ENCODE results near the gene BCR. TPM values are rescaled to one million over a fixed set of nuclear protein-coding genes. Genes with fewer than 3 reads are reported as not detected.

BCR gene
- total RNA-seq, 4 donors from 2014 or later, result 36.9 to 514 (median 91.0) TPM

GRCh38 chr22:23218867-23219251, 38.5 kb downstream of the BCR start:
- TF ChIP-seq EP300 (IDR thresholded peaks at IDR 0.05; ENCODE audit: low read depth) (no peak), CTCF (IDR thresholded peaks at IDR 0.05) (no peak), POLR2AphosphoS5 (IDR thresholded peaks at IDR 0.05) (no peak)
- peaks cover 30 to 73% (median 47%) of the 10 kb centered on the region in 4 donors for H3K4me1 ChIP-seq
- DNase-seq, result peak; percentile 54
- 24% methylated on average over 11 of the region's 11 CpGs; no CpG with 5 or more reads in 1 of the 2 donors for WGBS, 2 donors (ENCODE audit: low coverage in 1 of 2)
- no peaks in the 10 kb centered on the region for H3K9me3 ChIP-seq
- no peak overlapping the region for H3K4me3 ChIP-seq
- no peaks in the 10 kb centered on the region for H3K36me3 ChIP-seq
- no peaks in the 10 kb centered on the region for H3K27me3 ChIP-seq
- intact Hi-C loops (cut with DNase I; ENCODE audit: low total_unique reads), result no loop called here
- peak overlapping the region; percentile 16 to 45 (median 30) for H3K27ac ChIP-seq
- in situ Hi-C loops (cut with MboI; ENCODE audit: low pct_ligation_motif_present in 1 of 4, low pct_unique_long_range_greater_than_20kb in 1 of 4, low sequenced_read_pairs in 3 of 4), result no loop called here

GRCh38 chr22:23219317-23219716, 39.0 kb downstream of the BCR start:
- no peak for DNase-seq

GRCh38 chr22:23219822-23220484, 39.6 kb downstream of the BCR start:
- peak; percentile 35 for DNase-seq
- Histone ChIP-seq H3K36me3 (no peaks in the 10 kb centered on the region), H3K27ac (peak overlapping the region in 2 of 4 donors; percentile 23 to 45), H3K4me1 (peaks cover 33 to 82% (median 58%) of the 10 kb centered on the region in 4 donors), H3K9me3 (no peaks in the 10 kb centered on the region), H3K27me3 (no peaks in the 10 kb centered on the region), H3K4me3 (no peak overlapping the region)
- 51 to 70% methylated on average over 3 to 12 of the region's 12 CpGs for WGBS, 2 donors (ENCODE audit: low coverage in 1 of 2)
- intact Hi-C loops (cut with DNase I; ENCODE audit: low total_unique reads), result no loop called here
- in situ Hi-C loops (cut with MboI; ENCODE audit: low pct_ligation_motif_present in 1 of 4, low pct_unique_long_range_greater_than_20kb in 1 of 4, low sequenced_read_pairs in 3 of 4), result no loop called here
- no peak for TF ChIP-seq EP300 (IDR thresholded peaks at IDR 0.05; ENCODE audit: low read depth)

More at GRCh38 chr22:23219317-23219716, 39.0 kb downstream of the BCR start:
- TF ChIP-seq CTCF (IDR thresholded peaks at IDR 0.05) (no peak), POLR2A (IDR thresholded peaks at IDR 0.05) (no peak), EP300 (IDR thresholded peaks at IDR 0.05; ENCODE audit: low read depth) (no peak), POLR2AphosphoS5 (IDR thresholded peaks at IDR 0.05) (no peak)
- Histone ChIP-seq H3K9me3 (no peaks in the 10 kb centered on the region), H3K27ac (peak overlapping the region in 2 of 4 donors; percentile 23 to 45), H3K4me1 (peaks cover 33 to 76% (median 51%) of the 10 kb centered on the region in 4 donors), H3K27me3 (no peaks in the 10 kb centered on the region), H3K4me3 (no peak overlapping the region), H3K36me3 (no peaks in the 10 kb centered on the region)
- intact Hi-C loops (cut with DNase I; ENCODE audit: low total_unique reads) (no loop called here), in situ Hi-C loops (cut with MboI; ENCODE audit: low pct_ligation_motif_present in 1 of 4, low pct_unique_long_range_greater_than_20kb in 1 of 4, low sequenced_read_pairs in 3 of 4) (no loop called here)
- WGBS, 2 donors (ENCODE audit: low coverage in 1 of 2), result 88% methylated on average over 10 of the region's 10 CpGs; no CpG with 5 or more reads in 1 of the 2 donors

GRCh38 chr22:23220485-23221350, 40.4 kb downstream of the BCR start:
- Histone ChIP-seq H3K4me1 (peaks cover 33 to 85% (median 65%) of the 10 kb centered on the region in 4 donors), H3K9me3 (no peaks in the 10 kb centered on the region), H3K27me3 (no peaks in the 10 kb centered on the region), H3K4me3 (no peak overlapping the region), H3K36me3 (no peaks in the 10 kb centered on the region), H3K27ac (peak overlapping the region in 2 of 4 donors; percentile 23 to 45)
- no peak for TF ChIP-seq CTCF (IDR thresholded peaks at IDR 0.05)
- TF ChIP-seq EP300 (IDR thresholded peaks at IDR 0.05; ENCODE audit: low read depth), result no peak
- TF ChIP-seq POLR2A (IDR thresholded peaks at IDR 0.05), result no peak
- no peak for TF ChIP-seq POLR2AphosphoS5 (IDR thresholded peaks at IDR 0.05)
- peak; percentile 41 for DNase-seq
- intact Hi-C loops (cut with DNase I; ENCODE audit: low total_unique reads), result no loop called here
- 62% methylated on average over 11 of the region's 11 CpGs; no CpG with 5 or more reads in 1 of the 2 donors for WGBS, 2 donors (ENCODE audit: low coverage in 1 of 2)
- in situ Hi-C loops (cut with MboI; ENCODE audit: low pct_ligation_motif_present in 1 of 4, low pct_unique_long_range_greater_than_20kb in 1 of 4, low sequenced_read_pairs in 3 of 4), result no loop called here

Data from transverse colon (tissue), 4 donors.